WTC11 (cell line): ENCODE measurements around the gene FSTL4. TPM values are rescaled to one million over a fixed set of nuclear protein-coding genes. Genes with fewer than 3 reads are reported as not detected.
A peak's percentile ranks its signal among the peaks of the same experiment; 100 is the strongest.

Experiments
- ATAC-seq: fragments of 200-7000 bp; cut with Tn5 transposase; 2 replicates; pipeline ENCODE4 v1.10.0; 2021; ENCODE audit warnings: mild to moderate bottlenecking, moderate library complexity
- CTCF ChIA-PET: fragments of 300-600 bp; sonication (Branson Sonifier 250); formaldehyde crosslinking; loops from one replicate; lab custom pipeline; 2021; ENCODE audit warnings: antibody characterized with exemption; lab: Charles Lee
- POLR2A ChIA-PET: fragments of 350-600 bp; sonication (Branson Sonifier 250); formaldehyde crosslinking; loops from one replicate; lab custom pipeline; 2021; ENCODE audit warnings: antibody characterized with exemption; lab: Charles Lee
- DNase-seq: peaks from one replicate; pipeline ENCODE4 v3.0.0; 2021; ENCODE audit warnings: low spot score
- H3K27ac Mint-ChIP-seq: 2 replicates; pipeline ENCODE4 v1.8.0; 2021; ENCODE audit warnings: mixed read lengths
- H3K27me3 Mint-ChIP-seq: 2 replicates; pipeline ENCODE4 v1.8.0; 2021; ENCODE audit warnings: low read depth, mild to moderate bottlenecking, moderate library complexity, mixed read lengths
- H3K36me3 Mint-ChIP-seq: 2 replicates; pipeline ENCODE4 v1.8.0; 2021; ENCODE audit warnings: mixed read lengths
- H3K4me1 Mint-ChIP-seq: 2 replicates; pipeline ENCODE4 v1.8.0; 2022; ENCODE audit warnings: mixed read lengths
- H3K4me3 Mint-ChIP-seq: 2 replicates; pipeline ENCODE4 v1.8.0; 2021; ENCODE audit warnings: mild to moderate bottlenecking, moderate library complexity, mixed read lengths
- H3K9me3 Mint-ChIP-seq: 2 replicates; pipeline ENCODE4 v1.8.0; 2021; ENCODE audit warnings: mixed read lengths
- AR ChIP-seq: fragments of 250-450 bp; sonication (Bioruptor Pico); IDR thresholded peaks from 2 replicates; pipeline ENCODE4 v1.9.0; 2021; ENCODE audit warnings: mild to moderate bottlenecking
- ARID4B ChIP-seq: sonication (generic); formaldehyde crosslinking; IDR thresholded peaks from 2 replicates; pipeline ENCODE4 v1.8.0; 2023; ENCODE audit warnings: missing genetic modification reagents, mild to moderate bottlenecking, borderline replicate concordance
- CBFB ChIP-seq: sonication (generic); formaldehyde crosslinking; IDR thresholded peaks from 2 replicates; pipeline ENCODE4 v1.8.1; 2022; ENCODE audit warnings: mild to moderate bottlenecking, low read depth, missing genetic modification reagents
- CREB1 ChIP-seq: sonication (generic); formaldehyde crosslinking; IDR thresholded peaks from 2 replicates; pipeline ENCODE4 v1.8.0; 2023; ENCODE audit warnings: mild to moderate bottlenecking, missing genetic modification reagents
- NFATC4 ChIP-seq: fragments of 250-450 bp; sonication (Bioruptor Pico); IDR thresholded peaks from 2 replicates; pipeline ENCODE4 v1.9.0; 2021; ENCODE audit warnings: mild to moderate bottlenecking
- NFE2L1 ChIP-seq: sonication (generic); formaldehyde crosslinking; IDR thresholded peaks from 2 replicates; pipeline ENCODE4 v1.8.1; 2023; ENCODE audit warnings: missing genetic modification reagents
- NR1H2 ChIP-seq: sonication (generic); formaldehyde crosslinking; IDR thresholded peaks from 2 replicates; pipeline ENCODE4 v1.9.0; 2021; ENCODE audit warnings: mild to moderate bottlenecking, moderate library complexity, missing genetic modification reagents
- SMAD4 ChIP-seq: sonication (generic); formaldehyde crosslinking; IDR thresholded peaks from 2 replicates; pipeline ENCODE4 v1.8.0; 2022; ENCODE audit warnings: mild to moderate bottlenecking, missing genetic modification reagents
- STAT6 ChIP-seq: sonication (generic); formaldehyde crosslinking; conservative IDR thresholded peaks from 2 replicates; pipeline ENCODE4 v1.8.1; 2023; ENCODE audit warnings: mild to moderate bottlenecking, low read depth, missing genetic modification reagents, moderate library complexity
- ZNF532 ChIP-seq: fragments of 250-450 bp; sonication (Bioruptor Pico); IDR thresholded peaks from 2 replicates; pipeline ENCODE4 v1.9.0; 2021; ENCODE audit warnings: mild to moderate bottlenecking, borderline replicate concordance
- ZSCAN18 ChIP-seq: fragments of 250-450 bp; sonication (Bioruptor Pico); IDR thresholded peaks from 2 replicates; pipeline ENCODE4 v2.1.2; 2022; ENCODE audit warnings: mild to moderate bottlenecking, moderate library complexity
- total RNA-seq: library from RNA; stranded (reverse); gene quantifications from 3 replicates; pipeline ENCODE4 v1.2.3, GENCODE V29; 2021

Gene FSTL4
- total RNA-seq, 1 experiment from 2014 or later: 6.1 TPM

- ATAC-seq (peak; percentile 68), DNase-seq (peak; percentile 29)
- Mint-ChIP-seq H3K4me3 (no peak overlapping the region), H3K9me3 (peaks cover 3% of the 10 kb centered on the region; the same call in 1 of the 2 replicates), H3K27ac (no peak overlapping the region), H3K27me3 (peaks cover 21% of the 10 kb centered on the region), H3K36me3 (no peaks in the 10 kb centered on the region), H3K4me1 (peaks cover 63% of the 10 kb centered on the region)
- CTCF ChIA-PET: interaction anchor here (0.5 to 3.2 kb wide), 22 partner anchors 10 to 528 kb away, joined by 3 to 25 read pairs (median 5); partner anchors contain the start of gene FSTL4
- POLR2A ChIA-PET: no interaction called here
- TF ChIP-seq CBFB (CRISPR knock-in tag) (no peak), NR1H2 (CRISPR knock-in tag) (no peak), NFE2L1 (CRISPR knock-in tag) (no peak), CREB1 (CRISPR knock-in tag) (no peak), STAT6 (CRISPR knock-in tag) (no peak), ARID4B (CRISPR knock-in tag) (no peak), AR (CRISPR knock-in tag) (no peak), SMAD4 (CRISPR knock-in tag) (no peak), ZSCAN18 (CRISPR knock-in tag) (no peak), ZNF532 (CRISPR knock-in tag) (no peak), NFATC4 (CRISPR knock-in tag) (no peak)
Measured at GRCh38 chr5:133341915-133342710, 270.2 kb downstream of the FSTL4 start.
